DOHH2 (cell line): ENCODE data around the gene TOP2A.

Source experiments
- EZH2phosphoT487 ChIP-seq: fragments of 200-600 bp; sonication (generic); IDR thresholded peaks from 2 replicates; pipeline ENCODE4 v1.6.1; 2017; ENCODE audit warnings: borderline replicate concordance, mild to moderate bottlenecking, antibody characterized with exemption, low read length, moderate library complexity, mixed read lengths
- TF ChIP-seq, protein P1 (sequence below): fragments of 200-600 bp; sonication (generic); IDR thresholded peaks from one replicate; pipeline ENCODE4 v1.5.1; 2014; ENCODE audit warnings: antibody characterized with exemption, mild to moderate bottlenecking, low read depth, low read length; ENCODE audit not compliant: poor library complexity, severe bottlenecking

- TF ChIP-seq, protein P1, sequence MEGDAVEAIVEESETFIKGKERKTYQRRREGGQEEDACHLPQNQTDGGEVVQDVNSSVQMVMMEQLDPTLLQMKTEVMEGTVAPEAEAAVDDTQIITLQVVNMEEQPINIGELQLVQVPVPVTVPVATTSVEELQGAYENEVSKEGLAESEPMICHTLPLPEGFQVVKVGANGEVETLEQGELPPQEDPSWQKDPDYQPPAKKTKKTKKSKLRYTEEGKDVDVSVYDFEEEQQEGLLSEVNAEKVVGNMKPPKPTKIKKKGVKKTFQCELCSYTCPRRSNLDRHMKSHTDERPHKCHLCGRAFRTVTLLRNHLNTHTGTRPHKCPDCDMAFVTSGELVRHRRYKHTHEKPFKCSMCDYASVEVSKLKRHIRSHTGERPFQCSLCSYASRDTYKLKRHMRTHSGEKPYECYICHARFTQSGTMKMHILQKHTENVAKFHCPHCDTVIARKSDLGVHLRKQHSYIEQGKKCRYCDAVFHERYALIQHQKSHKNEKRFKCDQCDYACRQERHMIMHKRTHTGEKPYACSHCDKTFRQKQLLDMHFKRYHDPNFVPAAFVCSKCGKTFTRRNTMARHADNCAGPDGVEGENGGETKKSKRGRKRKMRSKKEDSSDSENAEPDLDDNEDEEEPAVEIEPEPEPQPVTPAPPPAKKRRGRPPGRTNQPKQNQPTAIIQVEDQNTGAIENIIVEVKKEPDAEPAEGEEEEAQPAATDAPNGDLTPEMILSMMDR: no peak
- no peak for TF ChIP-seq EZH2phosphoT487
Observed at GRCh38 chr17:40350689-40351358, 66.9 kb downstream of the TOP2A start.
